DMS53 treated with DMSO at 0.1 percent for 48 hours (cell line): ENCODE measurements around the gene PF4V1.

Experiments
- DNase-seq: peaks from one replicate; lab custom pipeline; 2025; ENCODE audit not compliant: unreplicated experiment; lab: John Stamatoyannopoulos, UW

Gene PF4V1

GRCh38 chr4:73844806-73845205, 8.3 kb upstream of the PF4V1 start:
- no peak for DNase-seq

- DNase-seq, result no peak
These were observed 5.4 kb upstream of the PF4V1 start for GRCh38 chr4:73847526-73848182.

- no peak for DNase-seq
These were observed 4.8 kb upstream of the PF4V1 start for GRCh38 chr4:73848183-73848777.

- DNase-seq, result peak; percentile 68
These were observed 2.7 kb upstream of the PF4V1 start for GRCh38 chr4:73850261-73850970.

- no peak for DNase-seq
These were observed 1.8 kb upstream of the PF4V1 start for GRCh38 chr4:73851293-73851692.

GRCh38 chr4:73852771-73853170, 325 bp upstream of the PF4V1 start:
- no peak for DNase-seq

GRCh38 chr4:73853718-73854473, 800 bp downstream of the PF4V1 start:
- no peak for DNase-seq

- no peak for DNase-seq
These were observed 2.3 kb downstream of the PF4V1 start for GRCh38 chr4:73855406-73855805.

- no peak for DNase-seq
These were observed 3.4 kb downstream of the PF4V1 start for GRCh38 chr4:73856518-73856917.

GRCh38 chr4:73859614-73860088, 6.6 kb downstream of the PF4V1 start:
- DNase-seq, result no peak

GRCh38 chr4:73860181-73860580, 7.1 kb downstream of the PF4V1 start:
- DNase-seq, result no peak

- DNase-seq, result no peak
These were observed 7.8 kb downstream of the PF4V1 start for GRCh38 chr4:73860917-73861316.

- DNase-seq, result no peak
These were observed 9.2 kb downstream of the PF4V1 start for GRCh38 chr4:73862322-73862721.

- DNase-seq, result peak; percentile 41
These were observed 11.3 kb downstream of the PF4V1 start for GRCh38 chr4:73864365-73864764.

- DNase-seq, result no peak
These were observed 11.9 kb downstream of the PF4V1 start for GRCh38 chr4:73864961-73865360.

GRCh38 chr4:73865431-73866096, 12.5 kb downstream of the PF4V1 start:
- no peak for DNase-seq

GRCh38 chr4:73866246-73866645, 13.2 kb downstream of the PF4V1 start:
- DNase-seq, result no peak

- DNase-seq, result peak; percentile 75
These were observed 14.7 kb downstream of the PF4V1 start for GRCh38 chr4:73867783-73868182.

GRCh38 chr4:73868206-73869129, 15.4 kb downstream of the PF4V1 start:
- peak; percentile 60 for DNase-seq
